Measurements from ENCODE around the gene CFH. TPM values are rescaled to one million over a fixed set of nuclear protein-coding genes. Genes with fewer than 3 reads are reported as not detected.

Gene CFH
- total RNA-seq: 50.0 and 121 TPM in 2 replicates

GRCh38 chr1:196651637-196652215, at the start of gene CFH:
Gene CFH (plus strand): TSS chr1:196652043. CDS start chr1:196652118, 75 bp downstream.

GRCh38 chr1:196608390-196609369, 43.2 kb upstream of the CFH start, which contains the start of gene KCNT2:
Gene KCNT2 (minus strand): TSS chr1:196608440. CDS start chr1:196608309, 131 bp downstream.

GRCh38 chr1:196774603-196775002, 122.8 kb downstream of the CFH start, which contains the start of gene CFHR3:
Gene CFHR3 (plus strand): TSS chr1:196774840. CDS start chr1:196774887, 47 bp downstream.

Other genes with a start within 250 kb of the CFH start
- gene KCNT2, start 43.6 kb upstream of the CFH start, total RNA-seq: 3.1 and 4.8 TPM in 2 replicates
- 0.24 TPM in 1 of 2 replicates, not detected in the other for gene CFHR3, start 122.8 kb downstream of the CFH start, total RNA-seq
- not detected in 2 replicates for gene CFHR1, start 167.7 kb downstream of the CFH start, total RNA-seq
- gene CFHR4, start 236.0 kb downstream of the CFH start, total RNA-seq: not detected in 2 replicates

Measured in epithelial cell of alveolus of lung (primary cell).